ENCODE results near the gene COTL1. TPM values are rescaled to one million over a fixed set of nuclear protein-coding genes. Genes with fewer than 3 reads are reported as not detected.

COTL1 gene
- total and polyA plus RNA-seq, 4 donors: 12.0 to 59.5 (median 23.0) TPM

- no peaks in the 10 kb centered on the region for H3K36me3 ChIP-seq (ENCODE audit: control insufficient read depth in 4 of 4, insufficient read depth in 3 of 4, low read depth in 1 of 4, low read length in 3 of 4)
- no peaks in the 10 kb centered on the region for H3K27me3 ChIP-seq (ENCODE audit: control insufficient read depth in 4 of 4, insufficient read depth in 4 of 4, low read length in 3 of 4)
- no peak overlapping the region for H3K9ac ChIP-seq (ENCODE audit: low read depth in 1 of 2, low read length in 2 of 2)
- peaks cover 0 to 4% (median 1%) of the 10 kb centered on the region in 4 donors for H3K4me1 ChIP-seq (ENCODE audit: control insufficient read depth in 4 of 4, insufficient read depth in 4 of 4, low read length in 3 of 4)
- DNase-seq (ENCODE audit: low spot score): no peak
- H3K4me3 ChIP-seq (ENCODE audit: low read depth in 1 of 3, low read length in 3 of 3): no peak overlapping the region
- H3K27ac ChIP-seq (ENCODE audit: low read depth in 1 of 2, low read length in 2 of 2): no peak overlapping the region
- no peak for TF ChIP-seq REST (IDR thresholded peaks at IDR 0.05)
- no peak for TF ChIP-seq RXRA (IDR thresholded peaks at IDR 0.05)
- no peak for TF ChIP-seq HNF4A (conservative IDR thresholded peaks at IDR 0.05)
- TF ChIP-seq NR2F2 (IDR thresholded peaks at IDR 0.05): no peak
- no peak for TF ChIP-seq MAX (IDR thresholded peaks at IDR 0.05)
- TF ChIP-seq EGR1 (IDR thresholded peaks at IDR 0.05; ENCODE audit: low read depth in 2 of 2): no peak
- TF ChIP-seq RAD21 (IDR thresholded peaks at IDR 0.05): no peak
- no peak for TF ChIP-seq JUND (IDR thresholded peaks at IDR 0.05)
- TF ChIP-seq TAF1 (conservative IDR thresholded peaks at IDR 0.05): no peak
- TF ChIP-seq HNF4G (IDR thresholded peaks at IDR 0.05): no peak
- no peak for TF ChIP-seq CTCF (IDR thresholded peaks at IDR 0.05; ENCODE audit: low read depth, low read length, missing input control)
- no peak for TF ChIP-seq ATF3 (IDR thresholded peaks at IDR 0.05)
- TF ChIP-seq FOXA1 (IDR thresholded peaks at IDR 0.05): no peak
- TF ChIP-seq YY1 (IDR thresholded peaks at IDR 0.05): no peak
- TF ChIP-seq SP1 (IDR thresholded peaks at IDR 0.05): no peak
- no peak for TF ChIP-seq ZBTB33 (IDR thresholded peaks at IDR 0.05)
- no peak for TF ChIP-seq GABPA (IDR thresholded peaks at IDR 0.05 in 1 of 2, conservative IDR thresholded peaks at IDR 0.05 in 1 of 2)
- no peak for TF ChIP-seq FOXA2 (IDR thresholded peaks at IDR 0.05)
- WGBS: 84% methylated on average over 9 of the region's 9 CpGs
- H3K9me3 ChIP-seq (ENCODE audit: control insufficient read depth in 4 of 4, low read length in 3 of 4): no peaks in the 10 kb centered on the region
Measured at GRCh38 chr16:84531671-84532111, 86.2 kb downstream of the COTL1 start.

Data from liver (tissue), 9 donors.